Glutamatergic neuron (in vitro differentiated cells): Measurements from ENCODE around the gene PHOX2A. TPM values are rescaled to one million over a fixed set of nuclear protein-coding genes. Genes with fewer than 3 reads are reported as not detected.

Experiments
- DNase-seq: peaks from one replicate; pipeline ENCODE4 v3.0.0; 2022
- H3K27ac Mint-ChIP-seq: one replicate; pipeline ENCODE4 v1.8.0; 2020; ENCODE audit warnings: mild to moderate bottlenecking, mixed read lengths, inconsistent platforms; ENCODE audit not compliant: unreplicated experiment
- H3K27me3 Mint-ChIP-seq: one replicate; pipeline ENCODE4 v1.8.0; 2020; ENCODE audit warnings: mild to moderate bottlenecking, moderate library complexity, mixed read lengths, inconsistent platforms; ENCODE audit not compliant: unreplicated experiment
- H3K36me3 Mint-ChIP-seq: one replicate; pipeline ENCODE4 v1.8.0; 2020; ENCODE audit warnings: mild to moderate bottlenecking, mixed read lengths, inconsistent platforms; ENCODE audit not compliant: unreplicated experiment
- H3K4me1 Mint-ChIP-seq: one replicate; pipeline ENCODE4 v1.8.0; 2020; ENCODE audit warnings: mild to moderate bottlenecking, low read depth, mixed read lengths, inconsistent platforms; ENCODE audit not compliant: unreplicated experiment
- H3K4me3 Mint-ChIP-seq: one replicate; pipeline ENCODE4 v1.8.0; 2020; ENCODE audit warnings: mild to moderate bottlenecking, mixed read lengths, inconsistent platforms; ENCODE audit not compliant: unreplicated experiment
- H3K9me3 Mint-ChIP-seq: one replicate; pipeline ENCODE4 v1.8.0; 2020; ENCODE audit warnings: mild to moderate bottlenecking, moderate library complexity, mixed read lengths, inconsistent platforms; ENCODE audit not compliant: unreplicated experiment
- total RNA-seq: library from RNA; stranded (reverse); fragmentation: NEBNext Ultra II Directional; extraction: Animal tissue kit (Norgen Biotek cat#: 25700); gene quantifications from one replicate; pipeline ENCODE4 v1.2.1, GENCODE V29; 2021; ENCODE audit not compliant: unreplicated experiment
- TF ChIP-seq, protein P1 (sequence below): fragments of 200-600 bp; sonication (generic); IDR thresholded peaks from one replicate; pipeline ENCODE4 v1.5.0; 2021; ENCODE audit not compliant: partially characterized antibody, unreplicated experiment

PHOX2A gene
- total RNA-seq, 1 donor from 2014 or later: 12.0 TPM

DNA sequence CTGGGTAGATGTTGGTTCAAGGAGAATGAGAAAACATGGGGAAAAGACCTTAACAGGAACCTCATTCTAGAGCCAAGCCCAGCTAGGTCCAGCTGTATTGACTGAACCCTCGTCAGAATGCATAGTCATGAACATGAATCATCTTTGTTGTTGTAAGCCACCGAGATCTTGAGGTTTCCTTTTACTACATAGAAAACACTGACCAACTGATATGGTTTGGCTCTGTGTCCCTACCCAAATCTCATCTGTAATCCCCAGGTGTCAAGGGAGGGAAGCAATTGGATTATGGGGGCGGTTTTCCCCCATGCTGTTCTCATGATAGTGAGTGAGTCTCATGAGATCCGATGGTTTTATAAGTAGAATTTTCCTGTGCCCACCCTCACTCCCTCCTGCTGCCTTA lies 19.4 kb upstream of the PHOX2A start:
- Mint-ChIP-seq H3K36me3 (peaks cover 3% of the 10 kb centered on the region), H3K27me3 (no peaks in the 10 kb centered on the region), H3K4me1 (no peaks in the 10 kb centered on the region), H3K9me3 (no peaks in the 10 kb centered on the region), H3K4me3 (no peak overlapping the region), H3K27ac (no peak overlapping the region)
- TF ChIP-seq, protein P1, sequence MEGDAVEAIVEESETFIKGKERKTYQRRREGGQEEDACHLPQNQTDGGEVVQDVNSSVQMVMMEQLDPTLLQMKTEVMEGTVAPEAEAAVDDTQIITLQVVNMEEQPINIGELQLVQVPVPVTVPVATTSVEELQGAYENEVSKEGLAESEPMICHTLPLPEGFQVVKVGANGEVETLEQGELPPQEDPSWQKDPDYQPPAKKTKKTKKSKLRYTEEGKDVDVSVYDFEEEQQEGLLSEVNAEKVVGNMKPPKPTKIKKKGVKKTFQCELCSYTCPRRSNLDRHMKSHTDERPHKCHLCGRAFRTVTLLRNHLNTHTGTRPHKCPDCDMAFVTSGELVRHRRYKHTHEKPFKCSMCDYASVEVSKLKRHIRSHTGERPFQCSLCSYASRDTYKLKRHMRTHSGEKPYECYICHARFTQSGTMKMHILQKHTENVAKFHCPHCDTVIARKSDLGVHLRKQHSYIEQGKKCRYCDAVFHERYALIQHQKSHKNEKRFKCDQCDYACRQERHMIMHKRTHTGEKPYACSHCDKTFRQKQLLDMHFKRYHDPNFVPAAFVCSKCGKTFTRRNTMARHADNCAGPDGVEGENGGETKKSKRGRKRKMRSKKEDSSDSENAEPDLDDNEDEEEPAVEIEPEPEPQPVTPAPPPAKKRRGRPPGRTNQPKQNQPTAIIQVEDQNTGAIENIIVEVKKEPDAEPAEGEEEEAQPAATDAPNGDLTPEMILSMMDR: no peak
- DNase-seq: no peak

DNA sequence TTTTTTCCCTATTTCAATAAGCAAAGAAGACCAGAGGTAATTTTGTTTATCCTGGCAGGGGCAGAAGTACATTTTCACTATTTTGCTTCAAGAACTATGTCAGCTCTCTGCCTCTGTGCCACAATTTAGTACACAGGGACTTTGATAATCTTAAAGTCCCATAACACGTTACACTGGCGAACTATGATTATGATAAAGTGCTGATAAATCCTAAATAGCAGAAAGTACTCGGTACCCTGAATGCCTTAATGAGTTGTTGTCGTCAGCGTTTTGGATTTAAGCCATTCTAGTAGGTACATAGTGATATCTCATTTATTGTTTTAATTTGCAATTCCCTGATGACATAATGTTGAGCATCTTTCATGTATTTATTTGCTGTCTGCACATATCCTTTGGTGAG lies 16.6 kb upstream of the PHOX2A start:
- TF ChIP-seq, protein P1: no peak

DNA sequence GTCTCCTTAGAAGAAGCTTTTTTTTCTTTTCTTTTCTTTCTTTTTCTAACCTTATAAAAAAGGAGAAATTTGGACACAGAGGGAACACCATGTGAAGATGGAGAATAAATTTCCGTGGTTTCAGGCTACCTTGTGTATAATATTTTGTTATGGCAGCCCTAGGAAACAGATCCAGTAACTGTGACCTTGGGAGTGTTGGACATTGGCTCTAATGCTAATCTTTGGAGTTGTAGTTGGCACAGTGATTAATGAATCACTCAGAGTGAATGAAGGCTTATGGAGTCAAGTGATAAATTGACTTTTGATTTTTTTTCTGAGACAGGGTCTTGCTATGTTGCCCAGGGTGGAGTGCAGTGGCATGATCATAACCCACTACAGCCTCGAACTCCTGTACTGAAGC lies 15.5 kb upstream of the PHOX2A start:
- Mint-ChIP-seq H3K27ac (no peak overlapping the region), H3K4me3 (no peak overlapping the region), H3K9me3 (peaks cover 4% of the 10 kb centered on the region), H3K36me3 (peaks cover 4% of the 10 kb centered on the region), H3K27me3 (peaks cover 4% of the 10 kb centered on the region), H3K4me1 (no peaks in the 10 kb centered on the region)
- DNase-seq: no peak
- TF ChIP-seq, protein P1: no peak

More for the DNA sequence above, 16.6 kb upstream of the PHOX2A start:
- Mint-ChIP-seq H3K9me3 (no peaks in the 10 kb centered on the region), H3K36me3 (peaks cover under 1% of the 10 kb centered on the region), H3K4me3 (no peak overlapping the region), H3K27me3 (no peaks in the 10 kb centered on the region), H3K27ac (no peak overlapping the region), H3K4me1 (no peaks in the 10 kb centered on the region)
- no peak for DNase-seq

DNA sequence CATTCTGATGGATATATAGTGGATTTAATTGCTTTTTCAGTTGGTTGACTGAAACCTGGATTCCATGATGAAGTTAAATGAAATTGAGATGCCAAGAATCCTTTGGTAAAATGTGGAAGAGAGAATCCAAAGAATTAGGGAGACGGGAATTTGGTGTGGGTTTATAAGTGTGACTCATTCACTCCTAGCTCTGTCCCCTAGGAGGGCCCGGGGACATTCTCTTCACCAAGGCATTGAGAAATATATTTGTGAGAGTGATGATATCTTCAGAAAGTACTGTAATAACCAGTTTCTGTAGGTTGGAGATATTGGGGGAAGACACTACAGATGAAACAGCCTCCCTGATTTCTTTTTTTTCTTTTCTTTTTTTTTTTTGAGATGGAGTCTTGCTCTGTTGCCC lies 13.6 kb upstream of the PHOX2A start:
- DNase-seq: no peak
- Mint-ChIP-seq H3K36me3 (peaks cover 4% of the 10 kb centered on the region), H3K27me3 (peaks cover 7% of the 10 kb centered on the region), H3K4me1 (no peaks in the 10 kb centered on the region), H3K27ac (no peak overlapping the region), H3K4me3 (no peak overlapping the region), H3K9me3 (peaks cover 4% of the 10 kb centered on the region)
- TF ChIP-seq, protein P1: no peak

DNA sequence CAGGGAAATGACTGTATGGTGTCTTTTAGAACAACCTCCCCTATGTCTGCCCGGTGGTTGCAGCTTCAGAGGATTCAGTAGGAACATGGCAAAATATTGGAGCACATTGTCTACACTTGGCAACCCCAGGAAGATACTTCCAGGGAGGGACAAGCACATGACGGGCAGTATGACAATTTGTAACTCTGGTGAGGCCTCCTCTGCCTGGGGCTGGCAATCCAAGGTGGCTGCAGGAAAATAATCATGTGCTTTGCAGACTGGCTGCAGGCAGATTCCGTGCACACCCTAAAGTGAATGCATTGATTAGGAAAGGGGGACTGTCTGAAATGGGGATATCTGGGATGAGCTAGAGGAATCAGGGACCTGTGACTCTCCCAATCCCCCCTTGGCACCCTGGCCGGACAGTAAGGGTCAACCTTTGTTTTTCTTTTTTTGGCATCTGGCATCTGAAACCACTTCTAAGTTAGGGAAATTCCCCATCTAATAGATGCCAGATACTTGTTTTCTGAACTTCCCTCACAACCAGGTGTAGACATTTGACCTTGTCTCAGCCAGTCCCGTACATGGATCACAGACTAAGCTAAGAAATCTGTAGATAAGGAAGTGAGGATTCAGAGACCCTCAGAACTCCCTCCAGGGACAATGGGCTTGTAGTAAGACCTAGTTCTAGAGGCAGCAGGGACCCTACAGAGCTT lies 10.5 kb upstream of the PHOX2A start:
- DNase-seq: no peak
- TF ChIP-seq, protein P1: no peak

More for the DNA sequence above, 10.5 kb upstream of the PHOX2A start:
- peaks cover 4% of the 10 kb centered on the region for H3K36me3 Mint-ChIP-seq
- H3K27ac Mint-ChIP-seq: no peak overlapping the region
- peaks cover 4% of the 10 kb centered on the region for H3K9me3 Mint-ChIP-seq
- H3K4me1 Mint-ChIP-seq: no peaks in the 10 kb centered on the region
- no peak overlapping the region for H3K4me3 Mint-ChIP-seq
- peaks cover 7% of the 10 kb centered on the region for H3K27me3 Mint-ChIP-seq
